Natural killer cell (primary cell): ENCODE measurements around the gene TLCD4. TPM values are rescaled to one million over a fixed set of nuclear protein-coding genes. Genes with fewer than 3 reads are reported as not detected.

Source experiments
- ATAC-seq, 3 donors: fragments of 150-1000 bp in 2 of 3; fragments of 200-7000 bp in 1 of 3; cut with Tn5 transposase; 1 replicate in 1 of 3; 2 replicates in 2 of 3; pipeline ENCODE4 v1.10.0; 2021; ENCODE audit warnings: mild to moderate bottlenecking in 2 of 3, moderate library complexity in 2 of 3
- DNase-seq, 2 donors: peaks; one replicate each; pipeline versions ENCODE4 v3.0.0 to v3.0.0-alpha.2; 2013 to 2021; ENCODE audit warnings: mixed read lengths in 1 of 2
- H3K27ac ChIP-seq: one replicate; pipeline ENCODE4 v1.5.1; 2013; ENCODE audit warnings: mild to moderate bottlenecking, low read length
- H3K27me3 ChIP-seq: one replicate; pipeline ENCODE4 v1.6.1; 2013; ENCODE audit warnings: low read length; ENCODE audit not compliant: control insufficient read depth, insufficient read depth
- H3K36me3 ChIP-seq: one replicate; pipeline ENCODE4 v1.6.1; 2013; ENCODE audit warnings: low read length; ENCODE audit not compliant: control insufficient read depth, insufficient read depth
- H3K4me1 ChIP-seq: one replicate; pipeline ENCODE4 v1.6.1; 2013; ENCODE audit warnings: low read length; ENCODE audit not compliant: control insufficient read depth, insufficient read depth
- H3K4me3 ChIP-seq: one replicate; pipeline ENCODE4 v1.5.1; 2013; ENCODE audit warnings: low read length
- H3K9me3 ChIP-seq: one replicate; pipeline ENCODE4 v1.6.1; 2013; ENCODE audit warnings: low read length; ENCODE audit not compliant: control insufficient read depth, insufficient read depth
- H3K27ac Mint-ChIP-seq, 2 donors: one replicate each; pipeline ENCODE4 v1.8.0; 2022; ENCODE audit warnings: mild to moderate bottlenecking in 2 of 2, mixed read lengths in 2 of 2, moderate library complexity in 1 of 2
- H3K27me3 Mint-ChIP-seq, 2 donors: one replicate each; pipeline ENCODE4 v1.8.0; 2022; ENCODE audit warnings: low read depth in 2 of 2, mixed read lengths in 2 of 2
- H3K36me3 Mint-ChIP-seq: one replicate; pipeline ENCODE4 v1.8.0; 2022; ENCODE audit warnings: mixed read lengths
- H3K4me1 Mint-ChIP-seq, 2 donors: one replicate each; pipeline ENCODE4 v1.8.0; 2022; ENCODE audit warnings: mixed read lengths in 2 of 2
- H3K4me3 Mint-ChIP-seq: one replicate; pipeline ENCODE4 v1.8.0; 2022; ENCODE audit warnings: mild to moderate bottlenecking, moderate library complexity, mixed read lengths
- H3K9me3 Mint-ChIP-seq, 2 donors: one replicate each; pipeline ENCODE4 v1.8.0; 2022; ENCODE audit warnings: mixed read lengths in 2 of 2
- CTCF ChIP-seq: fragments of 200-600 bp; IDR thresholded peaks from one replicate; pipeline ENCODE4 v1.8.0; 2022; ENCODE audit warnings: antibody characterized with exemption
- WGBS: methylation state at CpG from one replicate; pipeline ENCODE4 v1.1.7; 2013; ENCODE audit warnings: missing lambda C conversion rate; ENCODE audit not compliant: insufficient coverage; 5-methylcytosine and 5-hydroxymethylcytosine counted together
- intact Hi-C: fragments of 100-400 bp; cut with micrococcal nuclease; formaldehyde crosslinking; loops from one replicate; pipeline ENCODE4 v1.14.2; 2022
- total RNA-seq, 4 donors: library from RNA; stranded (reverse); fragments of 120-200 nt in 1 of 4; gene quantifications; one replicate each; pipeline versions ENCODE4 v1.2.3 to v1.2.4, GENCODE V29; 2013 to 2022

TLCD4 gene, protein sequence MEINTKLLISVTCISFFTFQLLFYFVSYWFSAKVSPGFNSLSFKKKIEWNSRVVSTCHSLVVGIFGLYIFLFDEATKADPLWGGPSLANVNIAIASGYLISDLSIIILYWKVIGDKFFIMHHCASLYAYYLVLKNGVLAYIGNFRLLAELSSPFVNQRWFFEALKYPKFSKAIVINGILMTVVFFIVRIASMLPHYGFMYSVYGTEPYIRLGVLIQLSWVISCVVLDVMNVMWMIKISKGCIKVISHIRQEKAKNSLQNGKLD
- under 1 TPM in 2 of 3 donors, not detected in 1; 0.49 to 0.60 TPM for total RNA-seq
- total RNA-seq (2013): 0.41 TPM

DNA sequence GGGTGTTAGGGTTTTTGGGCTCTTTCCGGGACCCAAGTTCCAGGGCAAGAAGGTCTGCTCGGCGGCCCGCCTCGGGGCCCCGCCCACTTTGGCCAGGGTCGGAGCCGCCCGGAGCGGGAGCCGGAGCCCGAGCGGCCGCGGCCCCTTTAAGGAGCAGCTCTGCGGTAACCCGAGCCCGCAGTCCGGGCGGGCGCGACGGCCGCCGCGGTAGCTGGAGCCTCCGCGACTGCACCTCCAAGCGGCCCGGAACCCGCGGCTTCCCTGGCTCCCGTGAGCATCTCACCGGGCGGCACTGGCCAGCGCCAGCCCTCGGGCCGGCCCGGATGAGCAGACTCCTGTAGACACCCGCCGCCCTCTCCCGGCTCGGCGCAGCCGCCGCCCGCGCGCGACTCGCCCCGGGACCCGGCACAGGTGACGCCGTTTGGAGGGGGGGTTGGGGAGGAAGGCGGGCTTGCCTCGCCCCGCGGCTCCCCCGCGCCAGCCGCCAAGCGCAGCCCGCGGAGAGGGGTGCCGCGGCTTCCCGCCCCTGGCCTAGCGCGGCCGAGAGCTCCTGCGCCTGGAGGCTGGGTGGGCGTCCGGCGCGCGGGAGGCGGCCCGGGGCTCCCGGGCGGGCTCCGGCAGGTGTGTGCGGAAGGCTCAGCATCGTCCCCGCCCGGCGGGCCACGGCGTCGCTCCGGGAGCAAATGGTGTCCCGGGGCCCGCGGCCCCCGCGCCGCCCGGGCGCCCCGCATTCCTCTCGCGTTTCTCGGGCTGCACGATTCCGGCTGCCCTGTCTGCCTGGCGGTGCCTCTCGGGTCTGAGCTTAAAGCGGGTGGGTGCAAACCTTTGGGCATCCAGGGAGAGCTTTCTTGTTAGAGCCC, at the start of gene TLCD4:
Gene TLCD4, plus strand, starts transcription at position 149 of the 860 bp plus-strand sequence. CDS start 26,547 bp downstream, outside the sequence.
- ATAC-seq: peak; percentile 34 to 68 (median 52)
- Histone ChIP-seq H3K4me3 (peak within 1 kb of the TSS; percentile 45), H3K27ac (no peak within 1 kb of the TSS), H3K27me3 (peaks cover 26% of the 10 kb centered on the region), H3K9me3 (no peaks in the 10 kb centered on the region), H3K4me1 (peaks cover 10% of the 10 kb centered on the region), H3K36me3 (no peaks in the 10 kb centered on the region)
- DNase-seq: peak in 1 of 2 donors; percentile 56
- Mint-ChIP-seq H3K4me3 (peak within 1 kb of the TSS; percentile 77), H3K4me1 (peaks cover 0 to 9% of the 10 kb centered on the region in 2 donors), H3K9me3 (no peaks in the 10 kb centered on the region), H3K27ac (no peak within 1 kb of the TSS), H3K27me3 (peaks cover 49 to 62% of the 10 kb centered on the region in 2 donors), H3K36me3 (no peaks in the 10 kb centered on the region)
- no peak for TF ChIP-seq CTCF
- intact Hi-C loops: no loop called here
- under 1% methylated on average over 108 of the region's 108 CpGs for WGBS

DNA sequence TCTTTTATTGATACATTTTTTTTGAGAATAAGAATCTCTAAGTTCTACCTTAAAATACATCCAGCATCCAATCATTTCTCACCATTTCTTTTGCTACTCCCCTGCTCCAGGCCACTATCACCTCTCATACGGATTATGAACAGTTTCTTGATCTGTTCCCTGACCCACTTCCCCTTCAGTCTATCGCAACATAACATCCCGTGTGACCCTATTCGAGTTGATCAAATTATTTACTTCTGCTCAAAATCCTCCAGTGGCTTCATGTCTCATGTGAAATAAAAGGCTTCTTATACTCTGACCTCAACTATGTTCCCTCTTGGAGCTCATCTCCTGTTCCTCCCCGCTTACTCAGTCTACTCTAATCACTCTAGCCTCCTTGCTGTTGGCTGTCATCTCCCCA, 49.6 kb upstream of the TLCD4 start:
- peaks cover 5% of the 10 kb centered on the region for H3K4me1 ChIP-seq
- H3K9me3 ChIP-seq: no peaks in the 10 kb centered on the region
- TF ChIP-seq CTCF: no peak
- H3K4me1 Mint-ChIP-seq: peaks cover 11 to 12% of the 10 kb centered on the region in 2 donors
- no peak overlapping the region for H3K27ac Mint-ChIP-seq
- no peak overlapping the region for H3K27ac ChIP-seq
- WGBS: 93% methylated on average over 5 of the region's 5 CpGs
- H3K36me3 Mint-ChIP-seq: no peaks in the 10 kb centered on the region
- H3K36me3 ChIP-seq: no peaks in the 10 kb centered on the region
- ATAC-seq (no peak), DNase-seq (no peak)
- H3K4me3 ChIP-seq: no peak overlapping the region
- no peaks in the 10 kb centered on the region for H3K27me3 ChIP-seq
- no peaks in the 10 kb centered on the region for H3K9me3 Mint-ChIP-seq
- intact Hi-C loops: no loop called here
- H3K4me3 Mint-ChIP-seq: no peak overlapping the region
- no peaks in the 10 kb centered on the region for H3K27me3 Mint-ChIP-seq

GRCh38 chr1:95068956-95069709, 48.0 kb upstream of the TLCD4 start:
- no peak overlapping the region for H3K27ac ChIP-seq
- no peaks in the 10 kb centered on the region for H3K36me3 Mint-ChIP-seq
- H3K9me3 Mint-ChIP-seq: no peaks in the 10 kb centered on the region
- no peaks in the 10 kb centered on the region for H3K36me3 ChIP-seq
- DNase-seq: no peak
- intact Hi-C loops: no loop called here
- no peaks in the 10 kb centered on the region for H3K27me3 Mint-ChIP-seq
- H3K4me1 ChIP-seq: peaks cover 10% of the 10 kb centered on the region
- no peak for TF ChIP-seq CTCF
- no peaks in the 10 kb centered on the region for H3K9me3 ChIP-seq
- ATAC-seq: no peak
- H3K27me3 ChIP-seq: no peaks in the 10 kb centered on the region
- H3K4me1 Mint-ChIP-seq: peaks cover 14 to 18% of the 10 kb centered on the region in 2 donors
- H3K27ac Mint-ChIP-seq: no peak overlapping the region
- no peak overlapping the region for H3K4me3 ChIP-seq
- 97% methylated on average over 6 of the region's 6 CpGs for WGBS
- no peak overlapping the region for H3K4me3 Mint-ChIP-seq
